SK-N-SH treated with all-trans-retinoic acid at 6 μM for 48 hours (cell line): ENCODE results near the gene TBC1D16.

Experiments used
- ATAC-seq: fragments of 200-7000 bp; cut with Tn5 transposase; 3 replicates; pipeline ENCODE4 v1.9.1; 2020; ENCODE audit warnings: mild to moderate bottlenecking, moderate library complexity
- ARNTL ChIP-seq: fragments of 450-650 bp; formaldehyde crosslinking; IDR thresholded peaks from 2 replicates; pipeline ENCODE4 v1.5.0; 2020; ENCODE audit warnings: low read depth, mild to moderate bottlenecking, moderate library complexity, borderline replicate concordance
- BACH2 ChIP-seq: fragments of 250-450 bp; sonication (Bioruptor Pico); IDR thresholded peaks from 2 replicates; pipeline ENCODE4 v1.9.0; 2021; ENCODE audit warnings: mild to moderate bottlenecking, borderline replicate concordance
- CREB5 ChIP-seq: fragments of 250-450 bp; sonication (Bioruptor Pico); IDR thresholded peaks from 2 replicates; pipeline ENCODE4 v1.5.1; 2020; ENCODE audit warnings: low read depth, mild to moderate bottlenecking, moderate library complexity
- CSDC2 ChIP-seq: fragments of 250-450 bp; sonication (Bioruptor Pico); IDR thresholded peaks from 2 replicates; pipeline ENCODE4 v1.5.0; 2020; ENCODE audit warnings: mild to moderate bottlenecking, moderate library complexity
- ESRRG ChIP-seq: fragments of 250-450 bp; sonication (Bioruptor Pico); IDR thresholded peaks from 2 replicates; pipeline ENCODE4 v1.6.1; 2021; ENCODE audit warnings: mild to moderate bottlenecking
- GLIS3 ChIP-seq: fragments of 250-450 bp; sonication (Bioruptor Pico); IDR thresholded peaks from 2 replicates; pipeline ENCODE4 v1.5.0; 2020; ENCODE audit warnings: mild to moderate bottlenecking, moderate library complexity
- ISL1 ChIP-seq: fragments of 250-450 bp; sonication (Bioruptor Pico); IDR thresholded peaks from 2 replicates; pipeline ENCODE4 v2.1.2; 2022; ENCODE audit warnings: mild to moderate bottlenecking, moderate library complexity
- OSR1 ChIP-seq: fragments of 250-450 bp; sonication (Bioruptor Pico); IDR thresholded peaks from 2 replicates; pipeline ENCODE4 v1.8.0; 2022; ENCODE audit warnings: moderate library complexity, mild to moderate bottlenecking, inconsistent platforms
- PATZ1 ChIP-seq: fragments of 250-450 bp; sonication (Bioruptor Pico); IDR thresholded peaks from 2 replicates; pipeline ENCODE4 v1.8.0; 2020; ENCODE audit warnings: mild to moderate bottlenecking, moderate library complexity, borderline replicate concordance
- POU6F1 ChIP-seq: fragments of 250-450 bp; sonication (Bioruptor Pico); IDR thresholded peaks from 2 replicates; pipeline ENCODE4 v1.8.0; 2021; ENCODE audit warnings: low read depth, mild to moderate bottlenecking, moderate library complexity, borderline replicate concordance
- PPARA ChIP-seq: fragments of 250-450 bp; sonication (Bioruptor Pico); IDR thresholded peaks from 2 replicates; pipeline ENCODE4 v1.5.0; 2020; ENCODE audit warnings: mild to moderate bottlenecking, borderline replicate concordance
- RARB ChIP-seq: fragments of 250-450 bp; sonication (Bioruptor Pico); IDR thresholded peaks from 2 replicates; pipeline ENCODE4 v1.8.0; 2021; ENCODE audit warnings: mild to moderate bottlenecking, moderate library complexity
- SNAI2 ChIP-seq: fragments of 250-450 bp; sonication (Bioruptor Pico); IDR thresholded peaks from 2 replicates; pipeline ENCODE4 v1.5.0; 2020; ENCODE audit warnings: mild to moderate bottlenecking, moderate library complexity
- TCF4 ChIP-seq: fragments of 250-450 bp; sonication (Bioruptor Pico); IDR thresholded peaks from 2 replicates; pipeline ENCODE4 v1.8.0; 2021; ENCODE audit warnings: mild to moderate bottlenecking, moderate library complexity, borderline replicate concordance
- TOX ChIP-seq: fragments of 250-450 bp; sonication (Bioruptor Pico); IDR thresholded peaks from 2 replicates; pipeline ENCODE4 v1.8.0; 2021; ENCODE audit warnings: mild to moderate bottlenecking, moderate library complexity, borderline replicate concordance
- TSHZ2 ChIP-seq: fragments of 250-450 bp; sonication (Bioruptor Pico); IDR thresholded peaks from 2 replicates; pipeline ENCODE4 v1.5.0; 2020; ENCODE audit warnings: mild to moderate bottlenecking, moderate library complexity
- ZC3H10 ChIP-seq: fragments of 250-450 bp; sonication (Bioruptor Pico); IDR thresholded peaks from 2 replicates; pipeline ENCODE4 v1.5.1; 2021; ENCODE audit warnings: mild to moderate bottlenecking, moderate library complexity
- ZFP3 ChIP-seq: fragments of 250-450 bp; sonication (Bioruptor Pico); IDR thresholded peaks from 2 replicates; pipeline ENCODE4 v1.5.0; 2020; ENCODE audit warnings: mild to moderate bottlenecking, moderate library complexity
- ZFP30 ChIP-seq: fragments of 450-650 bp; formaldehyde crosslinking; IDR thresholded peaks from 2 replicates; pipeline ENCODE4 v1.5.0; 2022; ENCODE audit warnings: mild to moderate bottlenecking, moderate library complexity
- ZNF565 ChIP-seq: fragments of 450-650 bp; formaldehyde crosslinking; conservative IDR thresholded peaks from 2 replicates; pipeline ENCODE4 v1.5.0; 2020; ENCODE audit warnings: low read depth, mild to moderate bottlenecking, moderate library complexity
- ZNF70 ChIP-seq: fragments of 450-650 bp; formaldehyde crosslinking; IDR thresholded peaks from 2 replicates; pipeline ENCODE4 v1.5.0; 2020; ENCODE audit warnings: mild to moderate bottlenecking, moderate library complexity

TBC1D16 gene

GRCh38 chr17:80032614-80033171, 3.0 kb downstream of the TBC1D16 start:
- no peak for ATAC-seq
- TF ChIP-seq ZC3H10 (CRISPR knock-in tag) (no peak), ZNF565 (no peak), ZFP30 (CRISPR knock-in tag) (no peak)

GRCh38 chr17:80031691-80032430, 3.8 kb downstream of the TBC1D16 start:
- no peak for TF ChIP-seq OSR1 (CRISPR knock-in tag)
- no peak for TF ChIP-seq GLIS3 (CRISPR knock-in tag)
- no peak for TF ChIP-seq CSDC2 (CRISPR knock-in tag)
- TF ChIP-seq SNAI2 (CRISPR knock-in tag), result no peak
- TF ChIP-seq CREB5, result no peak
- no peak for TF ChIP-seq ZFP30 (CRISPR knock-in tag)
- no peak for TF ChIP-seq TOX (CRISPR knock-in tag)
- no peak for TF ChIP-seq ARNTL (CRISPR knock-in tag)
- no peak for TF ChIP-seq ZFP3 (CRISPR knock-in tag)
- TF ChIP-seq ISL1, result no peak
- no peak for TF ChIP-seq ZNF565
- TF ChIP-seq PPARA (CRISPR knock-in tag), result no peak
- no peak for TF ChIP-seq BACH2 (CRISPR knock-in tag)
- ATAC-seq, result no peak

- TF ChIP-seq PATZ1, result no peak
- no peak for TF ChIP-seq CREB5
- no peak for TF ChIP-seq ZFP3 (CRISPR knock-in tag)
- TF ChIP-seq ZFP30 (CRISPR knock-in tag), result no peak
- TF ChIP-seq OSR1 (CRISPR knock-in tag), result no peak
- TF ChIP-seq ISL1, result no peak
- TF ChIP-seq ARNTL (CRISPR knock-in tag), result no peak
- no peak for TF ChIP-seq GLIS3 (CRISPR knock-in tag)
- no peak for TF ChIP-seq ZNF565
- no peak for TF ChIP-seq POU6F1
- no peak for TF ChIP-seq ESRRG
- TF ChIP-seq RARB (CRISPR knock-in tag), result no peak
- no peak for TF ChIP-seq CSDC2 (CRISPR knock-in tag)
- TF ChIP-seq TOX (CRISPR knock-in tag), result no peak
- TF ChIP-seq SNAI2 (CRISPR knock-in tag), result no peak
- TF ChIP-seq PPARA (CRISPR knock-in tag), result no peak
- TF ChIP-seq ZNF70 (CRISPR knock-in tag), result no peak
- no peak for TF ChIP-seq BACH2 (CRISPR knock-in tag)
- no peak for TF ChIP-seq TSHZ2 (CRISPR knock-in tag)
- TF ChIP-seq TCF4 (CRISPR knock-in tag), result no peak
- TF ChIP-seq, all 23 proteins: peak for 0
- ATAC-seq, result no peak
These were observed 4.8 kb downstream of the TBC1D16 start for GRCh38 chr17:80030730-80031410.
